ENCODE measurements around the gene C12orf76.

C12orf76 gene

GRCh38 chr12:109994401-109995175 is 53.7 kb downstream of the C12orf76 start:
- DNase-seq (ENCODE audit: low spot score): no peak

GRCh38 chr12:109993091-109993490 is 55.2 kb downstream of the C12orf76 start:
- DNase-seq (ENCODE audit: low spot score): no peak

GRCh38 chr12:109991586-109991985 is 56.7 kb downstream of the C12orf76 start:
- no peak for DNase-seq (ENCODE audit: low spot score)

All from COLO829 (cell line).